ENCODE results near the gene ABCA4.
"Not testable (repeated sequence)": the region's sequence is repeated elsewhere in the genome, so short reads cannot be mapped to it uniquely, and the experiment has no call there.

Gene ABCA4

GRCh38 chr1:93979040-93979717, 141.8 kb downstream of the ABCA4 start:
- DNase-seq (ENCODE audit: low read depth), result no peak

GRCh38 chr1:93977598-93977945, 143.4 kb downstream of the ABCA4 start:
- no peak for DNase-seq (ENCODE audit: low read depth)

GRCh38 chr1:93976711-93977597, 144.0 kb downstream of the ABCA4 start:
- DNase-seq (ENCODE audit: low read depth), result no peak

GRCh38 chr1:93976291-93976690, 144.7 kb downstream of the ABCA4 start:
- DNase-seq (ENCODE audit: low read depth), result no peak

GRCh38 chr1:93972341-93972740, 148.6 kb downstream of the ABCA4 start:
- no peak for DNase-seq (ENCODE audit: low read depth)

GRCh38 chr1:93969887-93970286, 151.1 kb downstream of the ABCA4 start:
- DNase-seq (ENCODE audit: low read depth), result no peak

GRCh38 chr1:93969371-93969770, 151.6 kb downstream of the ABCA4 start:
- DNase-seq (ENCODE audit: low read depth), result no peak

- DNase-seq (ENCODE audit: low read depth), result no peak
Observed at GRCh38 chr1:93967306-93967705, 153.6 kb downstream of the ABCA4 start.

GRCh38 chr1:93965888-93966287, 155.1 kb downstream of the ABCA4 start:
- no peak for DNase-seq (ENCODE audit: low read depth)

GRCh38 chr1:93965256-93965655, 155.7 kb downstream of the ABCA4 start:
- no peak for DNase-seq (ENCODE audit: low read depth)

- no peak for DNase-seq (ENCODE audit: low read depth)
Observed at GRCh38 chr1:93964777-93965200, 156.2 kb downstream of the ABCA4 start.

- DNase-seq (ENCODE audit: low read depth), result no peak
Observed at GRCh38 chr1:93964096-93964776, 156.7 kb downstream of the ABCA4 start.

- DNase-seq (ENCODE audit: low read depth), result no peak
Observed at GRCh38 chr1:93963585-93963984, 157.4 kb downstream of the ABCA4 start.

- no peak for DNase-seq (ENCODE audit: low read depth)
Observed at GRCh38 chr1:93961906-93962305, 159.0 kb downstream of the ABCA4 start.

GRCh38 chr1:93961443-93961842, 159.5 kb downstream of the ABCA4 start:
- no peak for DNase-seq (ENCODE audit: low read depth)

- DNase-seq (ENCODE audit: low read depth), result no peak
Observed at GRCh38 chr1:93960641-93961147, 160.3 kb downstream of the ABCA4 start.

- no peak for DNase-seq (ENCODE audit: low read depth)
Observed at GRCh38 chr1:93959413-93959812, 161.5 kb downstream of the ABCA4 start.

GRCh38 chr1:93958726-93959100, 162.2 kb downstream of the ABCA4 start:
- DNase-seq (ENCODE audit: low read depth), result no peak

- DNase-seq (ENCODE audit: low read depth), result no peak
Observed at GRCh38 chr1:93958032-93958725, 162.8 kb downstream of the ABCA4 start.

- no peak for DNase-seq (ENCODE audit: low read depth)
Observed at GRCh38 chr1:93955765-93956164, 165.2 kb downstream of the ABCA4 start.

- not testable (repeated sequence) for DNase-seq (ENCODE audit: low read depth)
Observed at GRCh38 chr1:93947002-93947686, 173.8 kb downstream of the ABCA4 start.

Data from activated T-helper 9 cell treated with anti-CD3 and anti-CD28 coated beads, Interleukin-2, amount 50 U/mL, for 16 hours (primary cell).